Effector memory CD8-positive, alpha-beta T cell (primary cell): ENCODE data around the gene TTI1.

Experiments
- ATAC-seq: fragments of 150-1000 bp; cut with Tn5 transposase; replicated peaks from 2 replicates; pipeline ENCODE4 v1.10.0; 2021; ENCODE audit warnings: mild to moderate bottlenecking, moderate library complexity
- DNase-seq, 3 experiments: peaks; one replicate each; pipeline ENCODE4 v3.0.0; 2021
- H3K27ac Mint-ChIP-seq, 2 donors: one replicate each; pipeline ENCODE4 v1.8.0; 2022; ENCODE audit warnings: mild to moderate bottlenecking in 2 of 2, mixed read lengths in 2 of 2, moderate library complexity in 2 of 2
- H3K27me3 Mint-ChIP-seq, 2 donors: one replicate each; pipeline ENCODE4 v1.8.0; 2022; ENCODE audit warnings: mixed read lengths in 2 of 2
- H3K36me3 Mint-ChIP-seq: one replicate; pipeline ENCODE4 v1.8.0; 2022; ENCODE audit warnings: mild to moderate bottlenecking, moderate library complexity, mixed read lengths; ENCODE audit not compliant: insufficient read depth
- H3K4me1 Mint-ChIP-seq, 2 donors: one replicate each; pipeline ENCODE4 v1.8.0; 2022; ENCODE audit warnings: low read depth in 2 of 2, mixed read lengths in 2 of 2
- H3K4me3 Mint-ChIP-seq, 2 donors: one replicate each; pipeline ENCODE4 v1.8.0; 2022; ENCODE audit warnings: mild to moderate bottlenecking in 2 of 2, mixed read lengths in 2 of 2, moderate library complexity in 2 of 2
- H3K9me3 Mint-ChIP-seq, 2 donors: one replicate each; pipeline ENCODE4 v1.8.0; 2022; ENCODE audit warnings: mixed read lengths in 2 of 2
- total RNA-seq, 9 experiments: gene quantifications; one replicate each; lab custom pipeline; 2026; lab: John Stamatoyannopoulos, UW

TTI1 gene
- total RNA-seq: 27.6 to 55.5 (median 49.5) reads per million in 9 experiments

DNA sequence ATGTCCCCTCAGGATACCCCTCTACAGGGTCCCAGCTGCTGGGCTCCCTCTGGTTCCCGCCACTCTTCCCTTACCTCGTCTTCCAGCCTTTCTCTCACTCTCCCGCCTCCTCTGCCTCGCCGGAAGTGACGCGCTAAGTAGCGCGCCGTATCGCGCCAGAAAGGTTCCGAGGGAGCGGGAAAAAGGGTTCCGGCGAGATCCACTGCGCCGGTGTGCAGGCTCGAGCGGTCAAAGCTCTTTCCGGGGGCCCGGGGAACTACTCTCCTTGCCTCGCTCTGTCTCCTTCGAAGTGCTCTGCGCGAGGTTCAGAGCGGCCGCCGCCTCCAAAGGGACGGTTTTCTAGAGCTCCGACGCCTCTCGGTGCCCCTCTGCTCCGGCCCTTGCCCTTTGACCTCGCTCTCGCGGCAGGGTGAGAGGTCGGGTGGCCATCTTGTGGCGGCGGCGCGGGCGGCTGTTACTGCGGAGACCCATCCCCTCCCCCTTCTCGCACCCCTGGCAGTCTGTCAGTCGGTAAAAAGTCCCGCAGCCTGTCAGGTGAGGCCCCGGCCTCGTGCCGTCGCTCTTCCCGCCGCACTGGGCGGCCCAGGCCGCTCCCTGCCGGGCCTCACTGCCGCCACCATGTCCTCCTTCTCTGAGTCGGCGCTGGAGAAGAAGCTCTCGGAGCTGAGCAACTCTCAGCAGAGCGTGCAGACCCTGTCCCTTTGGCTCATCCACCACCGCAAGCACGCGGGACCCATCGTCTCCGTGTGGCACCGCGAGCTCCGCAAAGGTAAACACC, at the start of gene TTI1, which contains the start of gene RPRD1B:
Gene TTI1, minus strand, starts transcription at position 127 of the 778 bp plus-strand sequence. CDS start 19,640 bp downstream, outside the sequence.
Gene RPRD1B, plus strand, starts transcription at position 417 of the 778 bp plus-strand sequence. Its CDS starts 202 bp downstream, at position 619.
- peaks cover 31% of the 10 kb centered on the region for H3K36me3 Mint-ChIP-seq
- H3K4me1 Mint-ChIP-seq: peaks cover 47 to 56% of the 10 kb centered on the region in 2 donors
- H3K4me3 Mint-ChIP-seq: peak within 1 kb of the TSS; percentile 93 to 97
- DNase-seq (peak; percentile 86 to 91 (median 87)), ATAC-seq (peak; percentile 85)
- H3K27me3 Mint-ChIP-seq: no peaks in the 10 kb centered on the region
- peak within 1 kb of the TSS; percentile 96 to 99 for H3K27ac Mint-ChIP-seq
- H3K9me3 Mint-ChIP-seq: no peaks in the 10 kb centered on the region

DNA sequence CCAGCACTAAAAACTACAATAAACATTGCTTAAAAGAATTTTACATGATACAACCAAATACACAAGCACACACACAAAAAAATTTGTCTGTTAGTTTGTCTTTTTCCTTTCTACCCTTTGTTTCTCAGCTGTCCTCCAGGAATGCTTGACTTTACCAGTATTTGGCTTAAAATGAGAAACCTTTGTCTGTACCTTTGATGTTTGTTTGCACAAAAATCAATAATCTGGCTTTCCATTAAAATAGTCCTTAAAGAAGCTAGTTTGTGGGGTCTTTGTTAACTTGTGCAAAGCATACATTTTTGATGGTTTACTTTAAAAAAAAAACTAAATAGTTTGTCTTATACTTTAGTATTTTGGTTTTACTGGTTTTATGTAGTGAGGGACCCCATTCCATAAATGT, 49.6 kb upstream of the TTI1 start:
- ATAC-seq: no peak
- no peak overlapping the region for H3K4me3 Mint-ChIP-seq
- peaks cover 25 to 26% of the 10 kb centered on the region in 2 donors for H3K4me1 Mint-ChIP-seq
- DNase-seq: no peak
- peaks cover 56% of the 10 kb centered on the region for H3K36me3 Mint-ChIP-seq
- H3K27me3 Mint-ChIP-seq: no peaks in the 10 kb centered on the region
- H3K9me3 Mint-ChIP-seq: no peaks in the 10 kb centered on the region
- peak overlapping the region in 1 of 2 donors; percentile 82 for H3K27ac Mint-ChIP-seq

DNA sequence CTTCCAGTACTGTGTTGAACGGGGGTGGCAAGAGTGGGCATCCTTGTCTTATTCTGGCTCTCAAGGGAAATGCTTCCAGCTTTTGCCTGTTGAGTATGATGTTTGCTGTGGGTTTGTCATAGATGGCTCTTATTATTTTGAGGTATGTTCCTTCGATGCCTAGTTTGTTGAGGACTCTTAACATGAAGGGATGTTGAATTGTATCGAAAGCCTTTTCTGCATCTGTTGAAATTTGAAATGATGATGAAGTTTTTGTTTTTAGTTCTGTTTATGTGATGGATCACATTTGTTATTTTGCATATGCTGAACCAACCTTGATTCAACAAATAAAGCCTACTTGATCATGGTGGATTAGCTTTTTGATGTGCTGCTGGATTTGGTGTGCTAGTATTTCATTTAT, 48.3 kb upstream of the TTI1 start:
- H3K27me3 Mint-ChIP-seq: no peaks in the 10 kb centered on the region
- H3K36me3 Mint-ChIP-seq: peaks cover 58% of the 10 kb centered on the region
- no peak overlapping the region for H3K4me3 Mint-ChIP-seq
- no peak for DNase-seq
- H3K9me3 Mint-ChIP-seq: no peaks in the 10 kb centered on the region
- no peak for ATAC-seq
- H3K4me1 Mint-ChIP-seq: peaks cover 28 to 32% of the 10 kb centered on the region in 2 donors
- peak overlapping the region; percentile 16 to 44 for H3K27ac Mint-ChIP-seq

DNA sequence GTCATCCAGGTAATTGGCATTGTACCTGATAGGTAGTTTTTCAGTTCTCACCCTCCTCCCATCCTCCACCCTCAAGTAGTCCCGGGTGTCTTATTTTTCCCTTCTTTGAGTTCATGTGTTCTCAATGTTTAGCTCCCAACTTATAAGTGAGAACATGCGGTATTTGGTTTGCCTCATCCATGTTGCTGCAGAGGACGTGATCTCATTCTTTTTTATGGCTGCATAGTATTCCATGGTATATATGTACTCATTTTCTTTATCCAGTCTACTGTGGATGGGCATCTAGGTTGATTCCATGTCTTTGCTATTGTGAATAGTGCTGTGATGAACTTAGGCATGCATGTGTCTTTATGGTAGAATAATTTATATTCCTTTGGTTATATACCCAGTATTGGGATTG, 46.1 kb upstream of the TTI1 start:
- no peak for DNase-seq
- Mint-ChIP-seq H3K4me3 (no peak overlapping the region), H3K9me3 (no peaks in the 10 kb centered on the region), H3K27me3 (no peaks in the 10 kb centered on the region), H3K27ac (peak overlapping the region in 1 of 2 donors; percentile 13), H3K36me3 (peaks cover 47% of the 10 kb centered on the region), H3K4me1 (peaks cover 18 to 31% of the 10 kb centered on the region in 2 donors)
- no peak for ATAC-seq

- H3K36me3 Mint-ChIP-seq: peaks cover 38% of the 10 kb centered on the region
- ATAC-seq: no peak
- no peaks in the 10 kb centered on the region for H3K27me3 Mint-ChIP-seq
- H3K4me1 Mint-ChIP-seq: peaks cover 25 to 42% of the 10 kb centered on the region in 2 donors
- H3K27ac Mint-ChIP-seq: no peak overlapping the region
- no peaks in the 10 kb centered on the region for H3K9me3 Mint-ChIP-seq
- no peak overlapping the region for H3K4me3 Mint-ChIP-seq
- DNase-seq: no peak
These were observed 44.8 kb upstream of the TTI1 start for GRCh38 chr20:38078084-38078483.

DNA sequence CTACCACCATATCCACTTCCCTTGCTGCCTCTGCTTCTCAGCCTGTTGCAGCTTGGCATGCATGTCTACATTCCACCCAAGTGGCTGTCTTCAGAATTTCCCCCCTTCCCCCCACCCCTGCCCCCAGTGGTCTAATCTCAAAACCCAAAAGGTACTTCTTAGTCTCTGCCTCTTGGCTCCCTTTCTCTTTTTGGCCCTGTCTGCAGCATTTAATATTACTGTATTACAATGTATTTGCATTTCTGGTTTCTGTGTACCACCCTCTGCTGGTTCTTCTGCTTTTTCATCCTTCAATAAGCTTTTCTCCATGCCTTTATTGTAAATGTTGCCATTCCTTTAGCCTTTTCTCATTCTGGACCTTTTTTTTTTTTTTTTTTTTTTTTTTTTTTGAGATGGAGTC, 43.3 kb upstream of the TTI1 start:
- peaks cover 37% of the 10 kb centered on the region for H3K36me3 Mint-ChIP-seq
- no peak overlapping the region for H3K4me3 Mint-ChIP-seq

DNA sequence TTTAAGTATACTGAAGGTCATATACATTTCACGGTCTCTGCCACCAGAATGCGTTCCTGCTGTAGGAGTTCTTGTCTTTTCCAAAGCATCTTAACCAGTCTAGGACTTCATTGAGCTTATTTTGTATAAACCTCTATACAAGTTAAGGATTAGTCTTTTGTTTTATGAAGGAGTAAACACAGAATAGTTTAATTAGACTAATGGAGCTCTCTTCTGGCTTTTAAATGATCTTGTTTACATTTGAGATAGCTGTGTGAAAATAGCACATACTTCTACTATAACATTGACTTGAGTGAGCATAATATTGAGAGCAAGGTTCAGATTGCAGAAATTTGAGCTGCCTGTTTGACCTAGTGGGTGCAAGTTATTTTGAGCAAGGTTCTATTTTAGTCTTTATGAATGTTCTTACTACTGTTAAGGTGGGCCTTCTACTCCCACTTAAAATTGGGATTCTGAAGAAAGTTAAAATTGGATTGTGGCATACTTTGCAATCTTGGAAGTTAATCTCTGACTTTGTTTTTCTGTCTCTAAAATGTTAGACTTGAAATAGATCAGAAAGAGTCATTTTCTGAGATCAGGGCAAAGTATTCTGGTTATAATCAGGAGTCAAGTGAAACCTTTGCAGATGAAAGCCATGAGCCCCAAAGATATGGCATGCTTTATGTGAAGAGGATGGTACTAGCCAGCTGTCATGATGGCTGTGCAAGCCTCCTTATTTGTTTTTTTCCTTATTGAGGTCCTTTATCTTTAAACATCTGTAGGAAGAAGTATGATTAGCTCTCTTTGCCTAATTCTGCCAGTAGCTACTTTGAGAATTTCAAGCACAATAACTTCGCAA, 42.1 kb upstream of the TTI1 start:
- Mint-ChIP-seq H3K4me3 (no peak overlapping the region), H3K36me3 (peaks cover 48% of the 10 kb centered on the region), H3K27ac (peak overlapping the region; percentile 23 to 55), H3K27me3 (no peaks in the 10 kb centered on the region), H3K4me1 (peaks cover 16 to 30% of the 10 kb centered on the region in 2 donors), H3K9me3 (no peaks in the 10 kb centered on the region)
- DNase-seq (no peak), ATAC-seq (no peak)

More for the DNA sequence above, 43.3 kb upstream of the TTI1 start:
- Mint-ChIP-seq H3K4me1 (peaks cover 21 to 38% of the 10 kb centered on the region in 2 donors), H3K9me3 (no peaks in the 10 kb centered on the region), H3K27me3 (no peaks in the 10 kb centered on the region), H3K27ac (peak overlapping the region; percentile 4 to 23)
- ATAC-seq (no peak), DNase-seq (no peak)

GRCh38 chr20:38073307-38074071, 40.2 kb upstream of the TTI1 start:
- Mint-ChIP-seq H3K9me3 (no peaks in the 10 kb centered on the region), H3K4me1 (peaks cover 10 to 29% of the 10 kb centered on the region in 2 donors), H3K4me3 (no peak overlapping the region), H3K36me3 (peaks cover 53% of the 10 kb centered on the region), H3K27me3 (no peaks in the 10 kb centered on the region), H3K27ac (peak overlapping the region; percentile 65 to 88)
- DNase-seq (peak; percentile 41 to 57 (median 42)), ATAC-seq (peak; percentile 68)

DNA sequence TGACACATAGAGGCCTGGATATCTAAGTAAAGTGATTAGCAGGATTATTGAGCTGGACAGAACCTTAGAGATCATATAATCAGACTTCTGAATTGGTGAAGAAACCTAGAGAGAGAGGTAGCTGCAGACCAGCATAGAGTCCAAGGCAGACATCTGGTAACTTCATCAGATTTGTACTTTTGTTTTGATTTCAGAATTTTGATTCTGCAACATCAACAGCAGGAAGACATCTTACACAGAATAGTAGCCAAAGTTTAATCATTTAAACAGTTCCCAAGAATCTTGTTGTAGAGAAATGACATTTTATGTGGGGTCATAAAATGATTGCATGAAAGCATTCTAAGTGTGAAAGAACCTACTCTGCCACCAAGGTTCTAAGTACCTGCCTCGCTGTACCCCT, 39.6 kb upstream of the TTI1 start:
- Mint-ChIP-seq H3K27me3 (no peaks in the 10 kb centered on the region), H3K4me1 (peaks cover 10 to 29% of the 10 kb centered on the region in 2 donors), H3K9me3 (no peaks in the 10 kb centered on the region), H3K4me3 (no peak overlapping the region), H3K36me3 (peaks cover 56% of the 10 kb centered on the region), H3K27ac (peak overlapping the region; percentile 65 to 88)
- ATAC-seq (no peak), DNase-seq (no peak)

DNA sequence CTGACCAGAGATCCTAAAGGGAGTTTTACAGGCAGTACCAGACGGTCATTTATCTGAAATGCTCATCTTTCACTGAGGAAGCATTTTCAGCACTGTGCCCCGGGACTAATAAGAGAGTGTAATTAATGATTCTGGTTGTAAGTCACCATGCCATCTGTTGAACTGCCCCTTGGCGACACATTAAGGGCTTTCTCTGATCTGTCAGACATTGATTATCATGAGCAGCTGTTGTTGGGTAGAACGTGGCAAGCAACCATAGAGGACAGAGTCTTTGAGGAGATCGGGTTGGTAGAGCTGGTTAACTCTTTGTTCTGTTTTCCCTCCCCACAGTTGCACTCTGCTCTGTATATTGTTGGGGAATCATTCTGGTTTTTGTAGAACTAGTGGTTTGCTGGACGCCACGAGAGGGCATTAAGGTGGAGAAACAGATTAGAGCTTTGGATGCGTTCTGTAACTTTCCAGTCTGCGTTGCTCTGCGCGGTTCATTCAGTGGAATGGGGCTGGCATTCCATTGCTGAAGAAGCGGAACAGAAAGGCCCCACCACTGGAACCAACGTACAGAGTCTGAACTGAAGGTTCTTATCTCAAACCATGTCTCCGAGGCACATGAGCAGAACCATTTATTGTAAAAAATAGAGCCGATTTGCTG, 34.6 kb upstream of the TTI1 start:
- DNase-seq: no peak
- peaks cover 70% of the 10 kb centered on the region for H3K36me3 Mint-ChIP-seq
- peaks cover 0 to 5% of the 10 kb centered on the region in 2 donors for H3K4me1 Mint-ChIP-seq
- H3K9me3 Mint-ChIP-seq: no peaks in the 10 kb centered on the region
- peak overlapping the region in 1 of 2 donors; percentile 56 for H3K27ac Mint-ChIP-seq
- no peaks in the 10 kb centered on the region for H3K27me3 Mint-ChIP-seq
- no peak for ATAC-seq
- no peak overlapping the region for H3K4me3 Mint-ChIP-seq

DNA sequence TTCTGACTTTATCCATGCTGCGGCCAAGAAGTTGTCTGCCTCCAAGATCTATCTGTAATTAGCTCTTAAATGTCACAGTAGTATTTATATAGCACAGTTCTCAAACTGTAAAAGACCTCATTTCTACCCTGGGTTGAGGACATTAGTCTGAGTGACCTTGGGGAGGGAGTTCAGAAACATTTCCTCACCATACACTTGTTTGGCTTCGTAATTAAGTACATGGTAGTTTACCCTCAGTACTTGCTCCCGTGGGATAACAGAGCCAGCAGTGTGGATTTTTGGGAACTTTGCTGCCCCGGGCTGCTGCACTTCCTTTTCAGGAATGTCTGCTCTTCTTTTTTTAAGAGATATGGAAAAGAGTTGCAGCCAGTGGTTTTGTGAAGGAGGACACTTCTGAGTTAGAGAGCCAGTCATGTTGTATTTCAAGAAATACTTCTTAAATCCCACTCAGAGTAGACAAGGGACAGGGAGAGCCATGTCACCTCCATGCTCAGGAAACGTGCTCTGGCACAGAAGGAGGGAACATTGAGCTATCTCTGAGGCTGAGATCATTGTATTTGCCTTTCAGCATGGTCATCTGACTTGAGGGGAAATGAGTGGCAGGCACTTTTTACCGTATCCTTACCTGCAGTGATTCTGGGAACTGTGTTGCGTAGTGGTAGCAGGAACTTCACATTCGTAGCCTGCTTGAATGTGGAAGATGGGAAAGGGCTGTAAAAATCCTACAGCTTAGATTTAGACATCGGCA, 33.9 kb upstream of the TTI1 start:
- no peak overlapping the region for H3K4me3 Mint-ChIP-seq
- peaks cover 70% of the 10 kb centered on the region for H3K36me3 Mint-ChIP-seq
- ATAC-seq: no peak
- no peaks in the 10 kb centered on the region for H3K27me3 Mint-ChIP-seq
- H3K4me1 Mint-ChIP-seq: peaks cover 0 to 5% of the 10 kb centered on the region in 2 donors
- no peak for DNase-seq
- H3K9me3 Mint-ChIP-seq: no peaks in the 10 kb centered on the region
- peak overlapping the region in 1 of 2 donors; percentile 56 for H3K27ac Mint-ChIP-seq

DNA sequence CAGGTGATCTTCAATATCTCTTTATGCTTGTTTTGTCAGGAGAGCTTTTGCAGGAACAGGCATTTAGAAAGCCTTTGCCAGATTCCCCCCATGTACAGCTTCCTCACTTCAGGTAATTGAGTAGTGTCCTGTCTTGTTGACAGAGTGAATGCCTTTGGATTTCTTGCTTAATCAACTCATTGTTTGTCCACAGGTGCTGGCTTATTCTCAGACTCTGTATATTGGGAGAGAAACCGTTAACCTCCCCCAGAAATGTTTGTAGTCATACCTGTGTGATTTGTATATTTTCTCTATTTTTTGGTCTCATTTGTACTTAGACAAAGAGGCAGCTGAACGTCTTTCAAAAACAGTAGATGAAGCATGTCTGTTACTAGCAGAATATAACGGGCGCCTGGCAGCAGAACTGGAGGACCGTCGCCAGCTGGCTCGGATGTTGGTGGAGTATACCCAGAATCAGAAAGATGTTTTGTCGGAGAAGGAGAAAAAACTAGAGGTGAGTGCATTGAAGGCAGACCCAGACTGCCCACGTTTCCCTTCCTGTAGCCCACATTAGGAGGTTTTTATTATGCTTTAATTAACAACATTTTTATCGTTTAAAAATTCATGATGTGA, 32.6 kb upstream of the TTI1 start:
- no peak overlapping the region for H3K27ac Mint-ChIP-seq
- no peak for DNase-seq
- H3K36me3 Mint-ChIP-seq: peaks cover 58% of the 10 kb centered on the region
- no peak for ATAC-seq
- H3K27me3 Mint-ChIP-seq: no peaks in the 10 kb centered on the region
- peaks cover 0 to 5% of the 10 kb centered on the region in 2 donors for H3K4me1 Mint-ChIP-seq
- H3K9me3 Mint-ChIP-seq: no peaks in the 10 kb centered on the region
- H3K4me3 Mint-ChIP-seq: no peak overlapping the region
